GM12801 (cell line): ENCODE measurements around the gene INO80B.

Source experiments
- TF ChIP-seq, protein P1 (sequence below): IDR thresholded peaks from one replicate; pipeline ENCODE4 v1.5.1; 2011; ENCODE audit warnings: control low read depth; ENCODE audit not compliant: insufficient read length; ENCODE audit errors: extremely low read depth

INO80B gene

DNA sequence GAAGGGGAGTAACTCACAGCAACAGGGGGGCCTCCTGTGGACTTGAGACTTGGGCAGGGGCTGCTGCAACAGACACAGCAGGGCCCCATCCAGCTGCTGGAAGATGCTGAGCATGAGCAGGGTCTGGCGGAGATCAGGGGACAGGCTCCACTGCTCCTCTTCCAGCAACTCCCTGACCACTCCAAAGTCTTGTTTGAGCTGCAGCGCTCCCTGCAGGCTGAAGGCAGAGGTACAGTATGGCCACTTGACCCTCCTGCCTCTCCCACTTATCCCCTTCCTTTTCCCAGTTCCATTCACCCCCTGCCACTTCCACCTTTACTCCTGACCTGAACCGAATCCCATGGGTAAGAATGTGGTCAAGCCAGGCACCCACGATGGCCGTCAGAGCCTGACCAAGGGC, 20.0 kb downstream of the INO80B start:
- TF ChIP-seq, protein P1, sequence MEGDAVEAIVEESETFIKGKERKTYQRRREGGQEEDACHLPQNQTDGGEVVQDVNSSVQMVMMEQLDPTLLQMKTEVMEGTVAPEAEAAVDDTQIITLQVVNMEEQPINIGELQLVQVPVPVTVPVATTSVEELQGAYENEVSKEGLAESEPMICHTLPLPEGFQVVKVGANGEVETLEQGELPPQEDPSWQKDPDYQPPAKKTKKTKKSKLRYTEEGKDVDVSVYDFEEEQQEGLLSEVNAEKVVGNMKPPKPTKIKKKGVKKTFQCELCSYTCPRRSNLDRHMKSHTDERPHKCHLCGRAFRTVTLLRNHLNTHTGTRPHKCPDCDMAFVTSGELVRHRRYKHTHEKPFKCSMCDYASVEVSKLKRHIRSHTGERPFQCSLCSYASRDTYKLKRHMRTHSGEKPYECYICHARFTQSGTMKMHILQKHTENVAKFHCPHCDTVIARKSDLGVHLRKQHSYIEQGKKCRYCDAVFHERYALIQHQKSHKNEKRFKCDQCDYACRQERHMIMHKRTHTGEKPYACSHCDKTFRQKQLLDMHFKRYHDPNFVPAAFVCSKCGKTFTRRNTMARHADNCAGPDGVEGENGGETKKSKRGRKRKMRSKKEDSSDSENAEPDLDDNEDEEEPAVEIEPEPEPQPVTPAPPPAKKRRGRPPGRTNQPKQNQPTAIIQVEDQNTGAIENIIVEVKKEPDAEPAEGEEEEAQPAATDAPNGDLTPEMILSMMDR, result no peak

DNA sequence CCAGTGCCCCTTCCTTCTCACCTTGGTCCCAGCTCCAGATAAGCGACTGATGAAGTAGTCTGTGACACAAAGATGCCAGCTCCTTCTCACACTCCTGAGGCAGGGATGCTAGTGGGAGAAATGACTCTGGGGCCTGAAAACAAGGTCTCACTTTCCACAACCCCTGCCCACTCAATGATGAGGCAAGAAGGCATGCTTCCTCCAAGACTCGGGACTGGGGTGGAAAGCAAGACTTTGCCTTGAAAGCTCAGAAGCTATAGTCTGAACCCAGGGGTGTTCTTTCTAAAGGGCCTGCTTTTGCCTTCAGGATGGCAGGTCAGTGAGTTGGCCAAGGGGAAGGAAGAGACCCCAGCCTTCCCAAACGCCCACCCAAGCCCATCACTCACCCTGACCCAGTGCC, 26.5 kb downstream of the INO80B start:
- TF ChIP-seq, protein P1, result no peak

DNA sequence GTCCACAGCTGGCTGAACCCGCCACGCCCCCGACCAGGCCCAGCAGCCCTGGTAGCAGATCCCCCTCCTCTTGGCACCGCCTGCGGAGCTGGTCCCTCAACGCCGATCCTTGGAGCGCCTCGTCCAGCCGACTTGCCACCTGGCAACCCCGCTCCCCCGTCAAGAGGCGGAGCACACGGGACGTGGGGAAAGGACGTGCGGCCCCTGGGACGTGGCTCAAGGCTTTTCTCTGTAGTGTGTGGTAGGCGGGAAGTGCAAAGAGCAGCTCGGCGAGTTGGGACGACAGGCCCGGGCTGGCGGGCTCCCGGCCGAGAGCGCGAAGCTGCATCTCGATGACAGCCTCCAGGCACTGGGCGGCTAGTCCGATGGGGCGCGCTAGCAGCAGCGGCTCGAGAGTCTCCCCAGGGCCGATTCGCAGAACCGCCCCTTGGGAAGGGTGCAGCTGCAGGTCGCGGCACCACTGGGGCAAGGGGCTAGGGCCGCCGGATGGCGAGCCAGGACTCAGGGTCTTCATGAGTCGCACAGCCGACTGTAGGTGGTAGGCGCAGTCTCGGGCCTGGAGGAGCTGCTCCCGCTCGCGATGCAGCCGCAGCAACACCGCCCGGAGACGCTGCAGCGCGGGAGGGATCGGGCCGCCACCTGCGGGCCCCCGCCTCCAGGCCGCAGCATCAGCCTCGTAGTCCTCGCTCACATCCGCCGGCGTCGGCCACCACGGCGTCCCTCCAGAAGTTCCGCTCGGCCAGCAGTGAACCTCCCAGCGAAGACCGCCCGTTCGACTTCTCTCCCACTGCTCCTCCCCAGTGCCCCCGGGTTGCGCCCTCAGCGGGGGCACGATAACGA, 27.3 kb downstream of the INO80B start:
- TF ChIP-seq, protein P1, result no peak

DNA sequence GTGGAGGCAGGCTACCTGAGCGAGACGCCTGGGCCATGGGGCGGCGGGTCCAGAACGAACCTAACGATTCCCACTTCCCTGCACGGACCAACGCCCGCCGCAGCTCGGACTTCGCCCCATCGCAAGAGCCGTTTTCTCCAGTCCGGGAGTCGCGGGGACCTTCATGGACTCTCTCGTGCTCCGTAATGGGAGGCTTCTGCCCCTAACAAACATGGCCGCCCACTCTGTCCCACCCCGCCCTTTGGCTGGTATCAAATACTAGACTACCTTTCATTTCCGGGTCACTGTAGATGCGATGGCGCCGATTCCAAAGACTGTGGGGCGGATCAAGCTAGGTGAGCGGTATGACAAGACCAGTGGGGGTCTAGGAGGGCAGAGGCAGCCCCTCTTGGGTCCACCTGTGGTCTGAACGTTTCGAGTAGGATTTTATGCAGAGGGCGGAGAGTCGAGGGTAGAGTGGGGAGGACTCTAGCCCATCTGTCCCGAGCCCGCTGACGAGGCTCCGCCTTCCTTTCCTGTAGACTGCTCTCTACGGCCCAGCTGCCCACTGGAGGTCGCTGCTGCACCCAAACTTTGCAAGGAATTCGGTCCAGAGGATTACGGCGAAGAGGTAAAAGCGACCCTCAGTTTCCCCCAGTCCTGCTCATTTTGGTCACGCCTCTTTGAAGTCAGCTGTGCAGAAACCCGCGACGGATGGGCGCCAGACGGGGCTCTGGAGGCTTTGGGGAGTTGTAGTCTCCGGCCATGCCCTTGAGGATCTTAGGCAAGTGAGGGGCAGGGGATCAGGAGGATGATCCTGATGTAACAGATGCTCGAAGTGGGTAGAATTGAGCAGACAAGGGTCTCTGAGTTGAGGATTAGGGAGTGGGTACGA, 28.2 kb downstream of the INO80B start, which contains the start of the genes CCDC142 and TTC31:
Gene CCDC142, minus strand, starts transcription at position 198 of the 874 bp plus-strand sequence. Its CDS starts 161 bp downstream, at position 37.
Gene TTC31, plus strand, starts transcription at position 281 of the 874 bp plus-strand sequence. Its CDS starts 15 bp downstream, at position 296.
- TF ChIP-seq, protein P1, result peak; percentile 48

DNA sequence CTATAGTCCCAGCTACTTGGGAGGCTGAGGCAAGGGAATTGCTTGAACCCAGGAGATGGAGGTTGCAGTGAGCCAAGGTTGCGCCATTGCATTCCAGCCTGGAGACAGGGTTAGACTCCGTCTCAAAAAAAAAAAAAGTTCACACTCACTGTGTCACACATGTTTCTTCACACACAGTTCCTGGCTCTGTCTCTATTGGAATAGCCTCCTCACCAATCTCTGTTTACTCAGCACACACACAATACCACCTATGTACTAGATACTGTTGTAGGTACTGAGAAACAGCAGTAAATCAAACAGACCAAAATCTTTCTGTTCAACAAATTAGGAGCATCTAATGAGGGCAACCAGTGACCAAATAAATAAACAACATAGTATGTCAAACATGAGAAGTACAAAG, 31.3 kb downstream of the INO80B start:
- TF ChIP-seq, protein P1, result no peak

DNA sequence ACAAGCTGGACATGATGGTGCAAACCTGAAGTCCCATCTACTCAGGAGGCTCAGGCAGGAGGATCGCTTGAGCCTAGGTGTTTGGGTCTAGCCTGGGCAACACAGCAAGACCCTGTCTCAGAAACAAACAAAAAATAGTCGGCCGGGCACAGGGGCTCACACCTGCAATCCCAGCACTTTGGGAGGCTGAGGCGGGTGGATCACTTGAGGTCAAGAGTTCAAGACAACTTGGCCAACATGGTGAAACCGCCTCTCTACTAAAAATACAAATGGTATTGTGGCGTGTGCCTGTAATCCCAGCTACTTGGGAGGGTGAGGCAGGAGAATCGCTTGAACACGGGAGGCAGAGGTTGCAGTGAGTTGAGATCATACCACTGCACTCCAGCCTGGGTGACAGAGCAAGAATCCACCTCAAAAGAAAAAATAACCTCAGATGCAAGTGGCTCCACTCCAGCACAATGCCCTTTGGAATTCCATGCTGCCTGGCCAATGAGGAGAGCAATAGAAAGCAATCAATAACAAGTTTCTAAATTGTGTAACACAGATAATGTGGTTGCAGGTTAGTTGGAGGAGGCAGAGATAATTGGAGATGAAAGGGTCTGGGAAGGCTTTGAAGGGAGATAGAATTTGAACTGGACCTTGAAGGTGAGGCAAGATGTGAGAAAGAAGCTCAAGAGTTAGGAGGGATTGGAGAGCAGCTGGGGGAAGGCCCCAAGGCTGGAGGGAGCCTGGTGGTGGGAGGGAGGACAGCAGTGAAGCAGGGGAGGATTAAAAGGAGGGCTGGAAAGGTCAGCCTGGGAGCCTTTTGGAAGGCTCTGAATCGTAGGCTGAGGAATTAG, 34.0 kb downstream of the INO80B start:
- TF ChIP-seq, protein P1, result no peak

DNA sequence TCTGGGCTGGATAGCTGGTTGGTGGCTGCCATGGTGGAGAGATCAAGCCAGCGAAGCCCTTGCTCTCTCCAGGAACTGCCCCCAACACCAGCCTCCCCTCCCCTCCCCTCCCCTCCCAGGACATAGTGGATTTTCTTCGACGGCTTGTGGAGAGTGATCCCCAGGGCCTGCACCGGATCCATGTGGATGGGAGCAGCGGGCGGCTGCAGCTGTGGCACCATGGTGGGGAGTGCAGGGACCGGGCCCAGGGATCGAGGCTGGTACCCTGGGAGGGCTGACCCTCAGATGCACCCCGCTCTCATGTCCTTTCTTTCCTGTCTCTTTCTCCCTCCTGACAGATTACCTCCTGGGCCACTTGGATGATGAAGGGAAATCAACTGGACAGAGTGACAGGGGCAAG, 35.0 kb downstream of the INO80B start:
- TF ChIP-seq, protein P1, result no peak
